GM18520 (cell line): ENCODE results near the gene DNAH17.

Experiments used
- ATAC-seq: cut with Tn5 transposase; IDR thresholded peaks from one replicate; pipeline ENCODE4 v1.9.1; 2021; ENCODE audit not compliant: unreplicated experiment

DNAH17 gene

DNA sequence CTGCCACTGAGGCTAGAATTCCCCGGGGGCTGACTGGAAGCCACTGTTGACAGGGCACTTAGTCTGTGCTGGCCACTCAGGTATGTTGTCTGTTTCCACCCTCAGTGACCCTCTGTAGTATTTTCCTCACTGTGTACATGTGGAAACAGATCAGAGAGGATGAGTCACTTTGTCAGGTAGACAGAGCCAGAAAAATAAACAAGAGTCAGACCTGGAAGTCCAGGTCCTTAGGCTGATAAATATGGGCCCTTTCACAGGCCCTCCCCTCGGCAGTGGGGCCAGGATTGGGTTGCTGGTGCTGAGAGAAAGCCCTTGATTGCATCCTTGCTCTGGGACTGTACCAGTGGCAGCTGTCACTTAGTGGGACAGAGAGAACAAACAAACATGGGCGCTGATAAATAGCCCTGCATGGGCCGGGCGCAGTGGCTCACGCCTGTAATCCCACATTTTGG lies 177.5 kb downstream of the DNAH17 start:
- ATAC-seq = no peak

GRCh38 chr17:78399028-78399692 lies 178.0 kb downstream of the DNAH17 start:
- no peak for ATAC-seq

DNA sequence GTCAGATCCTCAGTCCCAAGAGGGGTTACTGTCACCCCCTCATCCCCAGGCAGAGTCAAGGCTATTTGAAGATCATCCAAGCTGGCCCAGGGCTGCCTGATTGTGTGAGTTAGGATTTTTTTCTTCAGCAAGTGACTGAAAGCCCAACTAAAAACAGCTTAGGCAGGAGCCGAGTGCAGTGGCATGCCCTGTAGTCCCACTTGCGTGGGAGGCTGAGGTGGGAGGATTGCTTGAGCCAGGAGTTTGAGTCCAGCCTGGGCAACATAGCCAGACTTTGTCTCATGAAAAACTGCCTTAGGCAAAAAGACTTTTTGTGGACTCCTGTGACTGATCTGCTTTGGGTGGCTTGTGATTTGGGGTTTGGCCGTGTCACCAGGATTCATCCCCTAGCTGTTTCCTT lies 178.8 kb downstream of the DNAH17 start:
- ATAC-seq = no peak

DNA sequence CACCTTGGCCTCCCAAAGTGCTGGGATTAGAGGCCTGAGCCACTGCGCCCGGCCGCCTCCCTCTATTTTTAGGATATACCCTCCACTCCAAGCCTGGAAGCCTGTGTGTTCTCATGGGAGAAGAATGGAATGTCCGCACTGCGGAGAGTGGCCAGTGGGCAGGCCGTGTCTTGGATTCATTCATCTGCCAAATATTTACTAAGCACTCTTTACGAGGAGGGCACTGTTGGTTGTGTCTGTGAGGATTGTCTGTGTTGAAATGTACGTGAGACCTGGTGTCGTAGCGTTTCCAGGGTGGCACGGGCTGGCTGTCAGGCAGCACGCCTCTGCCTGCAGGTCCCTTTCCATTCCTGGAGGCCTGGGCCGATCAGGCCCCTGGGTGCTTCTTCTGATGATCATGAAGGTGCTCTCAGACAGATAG lies 179.5 kb downstream of the DNAH17 start:
- no peak for ATAC-seq

DNA sequence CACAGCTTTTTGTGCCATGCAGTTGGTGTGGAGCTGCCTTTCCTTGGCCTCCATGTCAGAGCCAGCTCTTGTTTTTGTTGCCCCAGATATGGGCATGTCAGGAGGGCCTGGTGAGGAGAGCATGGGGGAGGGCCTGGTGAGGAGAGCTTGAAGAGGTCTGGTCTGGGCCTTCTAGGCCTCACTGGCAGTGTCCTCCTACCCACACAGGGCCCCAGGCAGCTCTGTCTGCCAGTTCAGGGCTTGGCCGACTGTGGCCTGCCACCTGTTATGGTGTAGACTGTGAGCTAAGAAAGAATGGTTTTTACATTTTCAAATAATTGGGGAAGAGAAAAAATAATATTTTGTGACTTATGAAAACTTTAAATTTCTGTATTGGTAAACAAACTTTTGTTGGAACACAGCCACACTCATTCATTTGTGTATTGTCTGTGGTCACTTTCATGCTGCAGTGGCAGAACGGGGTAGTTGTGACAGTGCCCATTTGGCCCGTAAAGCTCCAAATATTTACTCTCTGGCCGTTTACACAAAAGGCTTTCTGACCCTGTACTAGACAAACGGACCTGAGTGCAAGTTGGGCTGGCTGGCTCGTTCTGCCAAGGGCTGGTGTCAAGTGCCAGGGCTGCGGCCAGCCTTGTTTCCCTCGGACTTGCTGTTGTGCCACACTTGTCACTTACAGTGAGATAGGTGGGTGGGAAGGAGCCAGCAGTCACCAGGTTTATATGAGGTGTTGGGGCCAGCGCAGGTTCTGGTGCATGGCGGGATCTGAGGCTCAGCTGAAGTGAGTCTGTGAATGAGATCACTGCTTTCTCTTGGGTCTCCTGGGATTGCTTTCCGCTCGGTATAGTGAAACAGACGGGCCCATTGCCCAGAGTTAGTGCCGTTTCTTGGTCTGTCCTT lies 180.5 kb downstream of the DNAH17 start:
- no peak for ATAC-seq

GRCh38 chr17:78395155-78395554 lies 182.0 kb downstream of the DNAH17 start:
- ATAC-seq = no peak

GRCh38 chr17:78394209-78394608 lies 183.0 kb downstream of the DNAH17 start:
- ATAC-seq = no peak

DNA sequence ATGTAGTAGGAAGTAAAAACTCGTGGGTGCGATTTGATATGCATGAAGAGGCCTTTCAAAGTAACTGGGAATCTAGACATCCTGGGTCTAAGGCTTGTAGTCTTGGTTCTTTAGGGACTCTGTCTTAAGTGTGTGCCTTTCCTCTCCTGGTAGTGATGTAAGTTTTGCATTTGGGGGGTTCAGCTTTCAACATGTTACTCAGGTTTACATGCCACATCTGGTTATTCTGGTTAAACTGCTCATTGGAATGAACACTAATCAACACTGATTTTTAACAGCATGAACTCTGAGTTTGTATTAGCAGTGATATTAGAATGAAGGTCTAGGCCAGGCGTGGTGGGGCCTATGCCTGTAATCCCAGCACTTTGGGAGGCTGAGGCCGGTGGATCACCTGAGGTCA lies 183.6 kb downstream of the DNAH17 start:
- no peak for ATAC-seq

DNA sequence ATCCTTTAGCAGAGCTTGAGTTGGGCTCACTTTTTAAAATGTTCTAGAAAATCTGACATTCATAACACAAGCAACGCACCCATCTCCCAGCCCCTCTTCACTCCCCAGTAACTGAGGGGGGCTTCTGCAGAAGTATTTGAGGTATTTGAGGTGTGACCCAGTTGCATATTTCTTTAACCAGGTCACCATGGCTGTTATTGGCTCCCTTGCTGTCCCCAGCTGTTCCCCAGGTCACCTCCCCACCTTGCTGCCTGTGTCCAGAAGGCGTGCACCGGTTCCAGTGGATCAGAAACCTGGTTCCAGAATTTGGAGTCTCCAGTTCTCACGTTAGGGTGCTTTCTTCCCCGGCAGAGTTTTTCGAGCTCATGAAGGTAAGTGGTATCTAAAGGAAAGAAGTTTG lies 184.9 kb downstream of the DNAH17 start:
- ATAC-seq = no peak

GRCh38 chr17:78391843-78392242 lies 185.4 kb downstream of the DNAH17 start:
- ATAC-seq = no peak

DNA sequence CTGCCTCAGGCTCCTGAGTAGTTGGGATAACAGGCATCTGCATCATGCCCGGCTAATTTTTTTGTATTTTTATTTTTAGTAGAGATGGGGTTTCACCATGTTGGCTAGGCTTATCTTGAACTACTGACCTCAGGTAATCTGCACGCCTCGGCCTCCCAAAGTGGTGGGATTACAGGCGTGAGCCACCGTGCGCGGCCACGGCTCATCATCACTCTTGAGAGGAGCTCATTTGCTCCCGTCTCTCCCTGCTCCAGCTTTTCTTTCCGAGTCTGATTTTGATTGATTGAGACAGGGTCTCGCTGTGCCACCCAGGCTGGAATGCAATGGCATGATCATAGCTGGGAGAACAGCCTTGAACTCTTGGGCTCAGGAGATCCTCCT lies 186.2 kb downstream of the DNAH17 start:
- no peak for ATAC-seq

DNA sequence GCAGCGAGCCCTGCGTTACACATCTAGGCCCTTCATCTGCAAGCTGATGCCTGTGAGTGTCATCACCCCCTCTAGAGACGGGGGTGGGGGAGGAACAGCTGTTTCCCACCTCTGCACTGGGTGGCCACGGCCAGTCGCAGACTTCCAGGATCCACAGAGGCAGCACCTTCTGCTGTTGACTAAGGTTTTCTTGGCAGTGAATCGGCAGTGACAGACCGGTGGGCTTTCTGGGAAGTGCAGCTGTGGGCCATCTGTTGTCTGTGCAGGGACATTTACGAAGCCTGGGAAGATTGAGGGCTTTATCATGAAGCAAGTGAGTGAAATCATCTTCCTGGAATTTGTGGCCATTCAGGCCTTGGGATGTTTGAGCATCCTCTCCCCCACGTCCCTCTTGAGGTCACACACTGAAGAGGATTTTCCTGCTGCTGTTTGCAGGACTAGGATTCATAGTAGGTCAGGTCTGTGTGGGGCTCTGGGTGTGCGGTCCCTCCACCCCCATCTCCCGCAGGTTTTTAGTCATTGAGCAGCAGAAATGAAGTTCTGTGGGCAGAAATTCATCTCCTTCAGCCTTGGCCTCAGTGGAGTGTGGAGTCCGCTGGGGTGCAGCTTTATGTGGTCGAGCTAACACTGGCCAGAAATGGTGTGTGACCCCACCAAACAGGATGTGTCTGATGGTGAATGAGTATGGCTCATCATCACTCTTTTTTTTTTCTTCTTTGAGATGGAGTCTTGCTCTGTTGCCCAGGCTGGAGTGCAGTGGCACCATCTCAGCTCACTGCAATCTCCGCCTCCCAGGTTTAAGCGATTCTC lies 186.8 kb downstream of the DNAH17 start:
- no peak for ATAC-seq

GRCh38 chr17:78387977-78388941 lies 188.9 kb downstream of the DNAH17 start:
- ATAC-seq = no peak

DNA sequence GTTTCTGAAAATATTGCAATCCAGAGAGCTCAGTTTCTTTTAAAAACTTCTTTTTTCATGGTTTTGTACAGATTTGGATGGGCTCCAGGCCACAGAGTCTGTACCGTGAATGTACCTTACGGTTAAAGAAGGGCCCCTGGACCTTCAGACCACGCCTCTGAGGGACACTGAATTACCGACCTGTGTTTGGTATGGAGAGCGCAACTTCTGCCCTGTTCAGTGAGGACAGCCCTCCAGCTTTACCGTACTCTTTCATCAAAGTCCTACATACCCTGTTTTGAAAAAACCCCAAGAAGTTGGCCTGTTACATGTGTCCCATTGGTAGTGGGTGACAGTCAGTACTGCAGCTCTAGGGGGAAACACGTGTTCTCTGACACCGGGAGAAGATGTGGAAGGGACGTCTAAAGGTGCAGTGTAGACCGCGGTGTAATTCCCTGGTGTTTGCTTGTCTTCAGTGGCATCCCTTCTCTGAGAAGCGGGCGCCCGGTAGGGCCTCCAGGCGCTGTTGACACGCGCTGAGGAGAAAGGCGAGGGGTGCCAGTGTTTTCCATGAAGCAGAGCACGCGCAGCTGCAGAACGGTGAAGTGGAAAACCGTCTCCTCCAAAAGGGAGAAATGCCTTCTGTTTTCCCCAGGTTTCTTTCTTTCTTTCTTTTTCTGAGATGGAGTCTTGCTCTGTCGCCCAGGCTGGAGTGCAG lies 192.6 kb downstream of the DNAH17 start:
- no peak for ATAC-seq

- ATAC-seq = no peak
These were observed 193.3 kb downstream of the DNAH17 start for GRCh38 chr17:78383725-78384471.

DNA sequence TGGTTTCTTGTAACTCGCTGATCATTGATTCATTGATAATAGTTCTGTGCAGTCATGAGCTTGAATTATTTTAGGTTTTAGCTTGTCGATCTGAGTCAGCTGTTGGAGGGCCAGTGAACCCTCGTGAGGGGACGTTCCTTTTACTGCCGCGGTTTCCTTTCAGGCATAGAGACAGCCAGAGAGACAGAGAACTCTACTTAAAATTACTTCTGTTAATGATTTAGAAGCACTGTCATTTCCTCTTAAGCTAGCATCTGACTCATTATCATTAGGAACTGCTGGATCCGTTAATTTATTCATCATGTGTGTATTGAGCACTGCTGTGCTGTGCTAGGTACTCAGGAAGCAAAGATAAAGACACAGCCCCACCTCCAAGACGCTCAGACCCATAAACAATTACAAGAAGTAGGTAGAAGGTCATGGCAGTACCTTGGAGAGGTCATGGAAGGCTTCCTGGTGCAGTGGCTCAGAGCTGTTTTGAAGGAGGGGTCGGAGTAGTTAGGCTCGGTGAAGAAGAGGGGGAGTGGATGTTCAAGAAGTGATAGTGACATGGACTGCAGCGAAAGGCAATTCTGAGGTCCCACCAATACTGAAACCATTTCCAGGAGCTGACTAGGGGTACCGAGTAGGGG lies 195.5 kb downstream of the DNAH17 start:
- no peak for ATAC-seq

- ATAC-seq = no peak
These were observed 196.8 kb downstream of the DNAH17 start for GRCh38 chr17:78380370-78380769.

GRCh38 chr17:78379131-78379491 lies 198.1 kb downstream of the DNAH17 start:
- no peak for ATAC-seq
